Immature natural killer cell (primary cell): ENCODE data around the gene CTIF. TPM values are rescaled to one million over a fixed set of nuclear protein-coding genes. Genes with fewer than 3 reads are reported as not detected.

ENCODE experiments used
- DNase-seq, 3 donors: peaks; one replicate each; pipeline ENCODE4 v3.0.0; 2022; ENCODE audit warnings: mixed read lengths in 1 of 3
- H3K27ac Mint-ChIP-seq, 6 donors: one replicate each; pipeline ENCODE4 v1.8.0; 2020; ENCODE audit warnings: mixed read lengths in 6 of 6, mild to moderate bottlenecking in 5 of 6, inconsistent platforms in 4 of 6, moderate library complexity in 3 of 6
- H3K27me3 Mint-ChIP-seq, 3 donors: one replicate each; pipeline ENCODE4 v1.8.0; 2020 to 2021; ENCODE audit warnings: low read depth in 3 of 3, mild to moderate bottlenecking in 3 of 3, mixed read lengths in 3 of 3, moderate library complexity in 3 of 3, inconsistent platforms in 1 of 3
- H3K36me3 Mint-ChIP-seq, 3 donors: one replicate each; pipeline ENCODE4 v1.8.0; 2020; ENCODE audit warnings: mixed read lengths in 3 of 3, inconsistent platforms in 2 of 3, mild to moderate bottlenecking in 2 of 3
- H3K4me1 Mint-ChIP-seq, 2 donors: one replicate each; pipeline ENCODE4 v1.8.0; 2020; ENCODE audit warnings: inconsistent platforms in 2 of 2, mild to moderate bottlenecking in 2 of 2, mixed read lengths in 2 of 2, moderate library complexity in 1 of 2
- H3K4me3 Mint-ChIP-seq, 5 donors: one replicate each; pipeline ENCODE4 v1.8.0; 2020; ENCODE audit warnings: mild to moderate bottlenecking in 5 of 5, mixed read lengths in 5 of 5, inconsistent platforms in 3 of 5, moderate library complexity in 3 of 5
- H3K9me3 Mint-ChIP-seq, 6 donors: one replicate each; pipeline ENCODE4 v1.8.0; 2020; ENCODE audit warnings: mild to moderate bottlenecking in 6 of 6, mixed read lengths in 6 of 6, inconsistent platforms in 4 of 6, moderate library complexity in 3 of 6
- polyA plus RNA-seq, 3 donors: library from polyadenylated mRNA; unstranded; fragments of 300-500 nt; fragmentation: Illumina TruSeq; gene quantifications; one replicate each; pipeline ENCODE4 v1.2.3, GENCODE V29; 2021

CTIF gene
- polyA plus RNA-seq, 3 donors from 2014 or later = 0.28 to 1.2 TPM; not detected in 1

DNA sequence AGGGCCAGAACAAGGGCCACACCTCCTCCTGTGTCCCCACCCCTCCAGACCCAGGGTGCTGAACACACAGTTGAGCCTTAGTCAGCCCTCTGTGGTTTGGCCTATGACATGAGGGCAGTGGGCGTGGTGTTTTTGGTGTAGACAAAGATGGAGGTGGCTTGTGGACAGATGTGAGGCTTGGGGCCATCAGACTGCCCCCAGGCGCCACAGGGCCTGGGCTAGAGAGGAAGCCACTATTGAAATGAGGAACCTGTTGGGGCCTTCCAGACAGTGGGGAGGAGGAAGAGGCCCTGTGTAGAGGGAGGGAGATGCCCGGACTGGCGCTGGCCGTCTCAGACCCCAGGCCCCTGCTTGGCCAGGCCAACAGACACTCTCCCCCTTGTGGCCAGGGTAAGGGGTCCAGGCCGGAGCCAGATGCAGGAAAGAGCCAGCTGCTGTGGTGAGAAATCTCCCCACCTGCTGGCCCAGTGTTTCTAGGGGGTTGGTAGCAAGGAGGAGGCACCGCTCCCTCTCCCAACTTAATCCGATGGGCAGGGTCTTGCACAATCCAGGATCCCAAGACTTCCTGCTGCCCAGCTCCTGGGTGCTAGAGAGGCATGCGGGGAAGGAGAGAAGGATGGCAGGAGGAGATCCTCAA, 358.2 kb downstream of the CTIF start:
- Mint-ChIP-seq H3K27ac (peak overlapping the region; percentile 55 to 88 (median 68)), H3K9me3 (no peaks in the 10 kb centered on the region), H3K4me1 (peaks cover 30 to 32% of the 10 kb centered on the region in 2 donors), H3K36me3 (peaks cover 0 to 8% (median 0%) of the 10 kb centered on the region in 3 donors), H3K27me3 (peaks cover 0 to 11% (median 1%) of the 10 kb centered on the region in 3 donors), H3K4me3 (peak overlapping the region in 3 of 5 donors; percentile 1 to 43 (median 29))
- DNase-seq = peak; percentile 51 to 57 (median 52)

DNA sequence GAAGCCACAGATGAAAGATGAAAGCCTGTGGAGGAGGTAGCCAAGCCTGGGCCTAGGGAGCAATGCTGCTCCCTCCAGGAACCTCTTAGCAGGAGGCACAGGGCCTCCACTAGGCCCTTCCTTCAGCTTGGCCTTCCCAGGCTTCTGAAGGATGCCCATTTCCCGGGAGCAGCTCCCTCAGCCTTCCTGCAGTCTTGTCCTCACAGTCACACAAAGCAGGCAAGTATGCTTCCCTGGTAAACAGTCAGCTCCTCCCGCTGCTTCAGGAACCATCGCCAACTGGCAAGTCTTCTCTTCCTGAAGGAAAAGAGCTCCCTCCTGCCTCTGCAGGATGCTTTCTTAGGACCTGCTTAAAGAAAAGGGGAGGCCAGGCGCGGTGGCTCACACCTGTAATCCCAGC, 358.7 kb downstream of the CTIF start:
- Mint-ChIP-seq H3K4me1 (peaks cover 30 to 32% of the 10 kb centered on the region in 2 donors), H3K27me3 (peaks cover 0 to 11% (median 1%) of the 10 kb centered on the region in 3 donors), H3K27ac (peak overlapping the region in 3 of 6 donors; percentile 25 to 88 (median 66)), H3K4me3 (no peak overlapping the region), H3K9me3 (no peaks in the 10 kb centered on the region), H3K36me3 (peaks cover 0 to 8% (median 0%) of the 10 kb centered on the region in 3 donors)
- DNase-seq = no peak

DNA sequence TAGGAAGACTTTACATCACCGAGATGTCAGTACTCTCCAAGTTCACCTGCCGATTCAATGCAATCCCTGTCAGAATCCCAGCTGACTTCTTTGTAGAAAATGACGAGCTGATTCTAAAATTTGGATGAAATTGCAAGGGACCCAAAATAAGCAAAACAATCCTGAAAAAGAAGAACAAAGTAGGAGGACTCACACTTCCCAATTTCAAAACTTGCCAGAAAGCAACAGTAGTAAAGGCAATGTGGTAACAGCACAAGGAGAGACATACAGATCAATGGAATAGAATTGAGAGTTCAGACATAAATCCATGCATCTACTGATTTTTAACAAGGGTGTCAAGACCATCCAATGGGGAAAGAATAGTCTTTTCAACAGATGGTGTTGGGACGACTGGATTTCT, 359.7 kb downstream of the CTIF start:
- Mint-ChIP-seq H3K36me3 (peaks cover 0 to 8% (median 0%) of the 10 kb centered on the region in 3 donors), H3K4me1 (peaks cover 25 to 32% of the 10 kb centered on the region in 2 donors), H3K4me3 (no peak overlapping the region), H3K27me3 (peaks cover 0 to 8% (median 1%) of the 10 kb centered on the region in 3 donors), H3K27ac (no peak overlapping the region), H3K9me3 (no peaks in the 10 kb centered on the region)
- no peak for DNase-seq

DNA sequence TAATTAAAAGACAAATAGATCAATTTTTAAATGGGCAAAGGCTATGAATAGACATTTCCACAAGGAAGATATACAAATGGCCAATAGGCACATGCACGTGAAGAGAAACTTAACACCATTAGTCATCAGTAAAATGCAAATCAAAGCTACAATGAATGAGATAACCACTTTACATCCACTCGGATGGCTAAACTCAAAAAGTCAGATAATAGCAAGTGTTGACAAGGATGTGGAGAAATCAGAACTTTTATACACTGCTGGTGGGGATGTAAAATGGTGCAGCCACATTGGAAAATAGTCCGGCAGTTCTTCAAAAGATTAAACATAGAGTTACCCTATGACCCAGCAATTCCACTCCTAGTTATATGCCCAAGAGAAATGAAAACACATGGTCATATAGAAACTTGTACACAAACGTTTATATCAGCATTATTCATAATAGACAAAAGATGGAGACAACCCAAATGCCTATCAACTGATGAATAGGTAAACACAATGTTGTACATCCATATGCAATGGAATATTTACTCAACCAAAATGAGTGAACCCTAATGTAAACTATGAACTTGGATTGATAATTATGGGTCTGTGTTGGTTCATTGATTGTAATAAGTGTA, 360.8 kb downstream of the CTIF start:
- no peak for DNase-seq
- Mint-ChIP-seq H3K27me3 (peaks cover 0 to 7% (median 3%) of the 10 kb centered on the region in 3 donors), H3K9me3 (peaks cover 0 to 7% (median 1%) of the 10 kb centered on the region in 6 donors), H3K4me1 (peaks cover 23 to 32% of the 10 kb centered on the region in 2 donors), H3K27ac (peak overlapping the region in 1 of 6 donors; percentile 49), H3K4me3 (no peak overlapping the region), H3K36me3 (peaks cover 3 to 8% (median 3%) of the 10 kb centered on the region in 3 donors)

DNA sequence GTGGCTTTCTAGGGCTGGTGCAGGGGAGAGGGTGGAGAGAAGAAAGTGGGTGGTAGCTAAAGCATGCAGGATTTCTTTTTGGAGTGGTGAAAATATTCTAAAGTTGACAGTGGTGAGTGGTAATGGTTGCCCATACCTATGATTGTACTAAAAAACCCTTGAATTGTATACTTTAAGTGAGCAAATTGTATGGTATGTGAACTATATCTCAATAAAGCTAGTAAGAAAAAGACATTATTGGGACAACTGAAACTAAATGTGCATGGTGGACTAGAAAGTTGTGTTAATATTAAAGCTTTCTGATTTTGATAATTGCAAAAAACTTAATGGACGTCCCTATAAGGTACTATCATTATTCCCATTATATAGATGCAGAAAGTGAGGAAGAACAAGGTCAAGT, 361.6 kb downstream of the CTIF start:
- Mint-ChIP-seq H3K9me3 (peaks cover 0 to 10% (median 1%) of the 10 kb centered on the region in 6 donors), H3K4me3 (no peak overlapping the region), H3K27ac (no peak overlapping the region), H3K36me3 (peaks cover 3 to 8% (median 3%) of the 10 kb centered on the region in 3 donors), H3K27me3 (peaks cover 0 to 4% (median 3%) of the 10 kb centered on the region in 3 donors), H3K4me1 (peaks cover 18 to 32% of the 10 kb centered on the region in 2 donors)
- no peak for DNase-seq

GRCh38 chr18:48901145-48902022, 362.6 kb downstream of the CTIF start:
- no peak for DNase-seq
- Mint-ChIP-seq H3K4me1 (peaks cover 12 to 24% of the 10 kb centered on the region in 2 donors), H3K4me3 (no peak overlapping the region), H3K27ac (no peak overlapping the region), H3K36me3 (peaks cover 3 to 8% (median 3%) of the 10 kb centered on the region in 3 donors), H3K9me3 (peaks cover 0 to 10% (median 1%) of the 10 kb centered on the region in 6 donors), H3K27me3 (peaks cover 0 to 4% (median 3%) of the 10 kb centered on the region in 3 donors)

GRCh38 chr18:48902023-48902855, 363.4 kb downstream of the CTIF start:
- Mint-ChIP-seq H3K4me3 (no peak overlapping the region), H3K4me1 (peaks cover 3 to 16% of the 10 kb centered on the region in 2 donors), H3K27me3 (peaks cover 0 to 3% (median 1%) of the 10 kb centered on the region in 3 donors), H3K36me3 (peaks cover 3 to 8% (median 3%) of the 10 kb centered on the region in 3 donors), H3K9me3 (peaks cover 0 to 10% (median 1%) of the 10 kb centered on the region in 6 donors), H3K27ac (no peak overlapping the region)
- no peak for DNase-seq

GRCh38 chr18:48902856-48903601, 364.2 kb downstream of the CTIF start:
- H3K27me3 Mint-ChIP-seq = peaks cover 0 to 3% (median 1%) of the 10 kb centered on the region in 3 donors
- DNase-seq = no peak
- peaks cover 3 to 8% (median 3%) of the 10 kb centered on the region in 3 donors for H3K36me3 Mint-ChIP-seq

GRCh38 chr18:48904091-48904490, 365.3 kb downstream of the CTIF start:
- DNase-seq = no peak
- Mint-ChIP-seq H3K4me1 (peaks cover 6 to 20% of the 10 kb centered on the region in 2 donors), H3K9me3 (peaks cover 0 to 10% (median 1%) of the 10 kb centered on the region in 6 donors), H3K4me3 (no peak overlapping the region), H3K36me3 (peaks cover 3 to 8% (median 3%) of the 10 kb centered on the region in 3 donors), H3K27ac (no peak overlapping the region), H3K27me3 (peaks cover 0 to 3% (median 1%) of the 10 kb centered on the region in 3 donors)

More at GRCh38 chr18:48902856-48903601, 364.2 kb downstream of the CTIF start:
- H3K4me3 Mint-ChIP-seq = no peak overlapping the region
- peaks cover 1 to 14% of the 10 kb centered on the region in 2 donors for H3K4me1 Mint-ChIP-seq
- peaks cover 0 to 10% (median 1%) of the 10 kb centered on the region in 6 donors for H3K9me3 Mint-ChIP-seq
- no peak overlapping the region for H3K27ac Mint-ChIP-seq

DNA sequence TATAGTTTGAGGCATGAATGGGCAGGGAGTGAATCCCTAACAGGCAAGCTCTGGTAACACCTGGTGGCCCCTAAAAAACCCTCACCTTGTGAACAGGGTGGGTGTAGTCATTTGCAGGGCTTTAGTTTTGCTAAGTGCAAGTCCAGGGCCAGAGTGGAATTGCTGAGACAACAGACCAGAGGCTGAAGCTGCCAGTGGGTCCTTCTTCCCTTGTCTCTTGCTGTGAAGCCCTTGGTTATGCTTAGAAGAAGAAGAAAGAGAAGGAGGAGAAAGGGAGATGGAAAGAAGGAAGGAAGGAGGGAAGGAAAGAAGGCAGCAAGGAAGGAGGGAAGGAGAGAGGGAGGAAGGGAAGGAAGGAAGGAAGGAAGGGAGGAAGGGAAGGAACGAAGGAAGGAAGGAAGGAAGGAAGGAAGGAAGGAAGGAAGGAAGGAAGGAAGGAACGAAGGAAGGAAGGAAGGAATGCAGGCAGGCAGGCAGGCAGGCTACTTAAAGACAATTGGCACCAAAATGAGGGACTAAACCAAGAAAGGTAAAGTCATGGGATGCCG, 366.1 kb downstream of the CTIF start:
- H3K27me3 Mint-ChIP-seq = peaks cover 0 to 3% (median 1%) of the 10 kb centered on the region in 3 donors
- H3K27ac Mint-ChIP-seq = no peak overlapping the region
- no peak overlapping the region for H3K4me3 Mint-ChIP-seq
- peaks cover 10 to 22% of the 10 kb centered on the region in 2 donors for H3K4me1 Mint-ChIP-seq
- H3K36me3 Mint-ChIP-seq = peaks cover 3 to 8% (median 3%) of the 10 kb centered on the region in 3 donors
- DNase-seq = no peak
- H3K9me3 Mint-ChIP-seq = peaks cover 0 to 10% (median 1%) of the 10 kb centered on the region in 6 donors

- H3K27ac Mint-ChIP-seq = no peak overlapping the region
Observed at GRCh38 chr18:48905513-48905912, 366.7 kb downstream of the CTIF start.

DNA sequence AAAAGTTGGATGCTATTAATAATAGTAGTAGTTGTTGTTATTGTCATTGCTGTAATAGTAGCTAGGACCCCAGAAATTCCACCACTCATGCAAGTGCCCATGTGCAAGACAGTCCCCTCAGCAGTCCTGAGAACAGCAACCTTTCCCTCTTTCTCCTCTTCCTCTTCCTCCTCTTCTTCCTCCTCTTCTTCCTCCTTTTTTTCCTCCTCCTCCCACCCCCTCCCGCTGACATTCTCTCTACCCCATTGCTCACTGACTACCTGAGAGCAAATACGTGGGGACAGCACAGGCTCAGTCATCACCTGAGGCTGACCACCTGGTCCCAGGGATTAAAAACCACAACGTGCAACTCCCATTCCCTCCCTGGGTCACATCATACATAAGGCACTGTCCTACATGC, 370.1 kb downstream of the CTIF start:
- DNase-seq = no peak
- peaks cover 24 to 32% of the 10 kb centered on the region in 2 donors for H3K4me1 Mint-ChIP-seq
- H3K9me3 Mint-ChIP-seq = peaks cover 0 to 10% (median 1%) of the 10 kb centered on the region in 6 donors
- H3K27me3 Mint-ChIP-seq = peaks cover 0 to 1% (median 0%) of the 10 kb centered on the region in 3 donors
- peaks cover 0 to 3% (median 3%) of the 10 kb centered on the region in 3 donors for H3K36me3 Mint-ChIP-seq
- peak overlapping the region in 1 of 5 donors; percentile 17 for H3K4me3 Mint-ChIP-seq
- H3K27ac Mint-ChIP-seq = peak overlapping the region in 1 of 6 donors; percentile 10

More at GRCh38 chr18:48905513-48905912, 366.7 kb downstream of the CTIF start:
- DNase-seq = no peak
- peaks cover 3 to 4% (median 3%) of the 10 kb centered on the region in 3 donors for H3K36me3 Mint-ChIP-seq
- H3K4me3 Mint-ChIP-seq = no peak overlapping the region
- peaks cover 14 to 22% of the 10 kb centered on the region in 2 donors for H3K4me1 Mint-ChIP-seq
- H3K9me3 Mint-ChIP-seq = peaks cover 0 to 10% (median 1%) of the 10 kb centered on the region in 6 donors
- H3K27me3 Mint-ChIP-seq = peaks cover 0 to 3% (median 1%) of the 10 kb centered on the region in 3 donors
